Measurements from ENCODE around the gene ASB8. TPM values are rescaled to one million over a fixed set of nuclear protein-coding genes. Genes with fewer than 3 reads are reported as not detected.

ASB8 gene
- total and polyA plus RNA-seq, 9 of the 15 experiments (the other 6 are each of a cell fraction or from before 2014, with no cell fraction given), result 13.3 to 29.0 (median 19.6) TPM

DNA sequence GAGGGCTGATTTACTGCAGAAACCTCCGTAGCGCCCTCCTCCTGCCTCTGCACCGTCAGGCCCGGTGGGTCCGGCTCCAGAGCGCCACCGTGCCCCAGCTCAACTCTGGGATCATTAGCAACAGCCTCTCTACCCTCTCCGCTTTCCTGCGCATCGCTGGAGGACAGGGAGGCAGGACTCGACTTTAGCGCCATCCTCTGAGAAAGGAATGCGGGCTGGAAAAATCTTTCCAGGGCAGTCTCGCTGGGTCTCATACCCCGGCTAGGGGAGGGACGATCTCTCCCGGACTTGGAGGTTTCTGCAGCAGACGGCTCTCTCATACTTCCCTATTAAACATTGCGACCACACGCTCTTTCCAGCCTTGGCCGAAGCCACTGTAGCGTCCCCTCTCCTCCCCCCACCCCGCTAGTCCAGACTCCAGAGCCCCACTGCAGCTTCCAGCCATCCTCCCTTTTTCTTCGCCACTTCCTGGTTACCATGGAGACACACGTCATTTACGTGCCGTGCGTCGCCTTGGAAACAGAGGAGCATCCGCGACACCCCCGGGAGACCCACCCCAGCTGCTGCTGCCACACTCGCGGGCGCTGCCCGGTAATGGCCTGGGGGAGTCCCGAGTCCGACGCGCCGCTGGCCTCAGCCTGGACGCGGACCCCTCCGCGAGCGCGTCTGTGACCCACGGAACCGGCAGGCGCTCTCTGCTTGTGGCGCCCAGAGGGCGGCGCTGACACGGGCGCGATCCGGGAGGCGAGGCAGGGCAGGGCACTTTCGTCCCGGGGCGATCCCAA is 26.0 kb upstream of the ASB8 start, which contains the start of gene CCDC184 (continued):
- TF ChIP-seq, protein P1, sequence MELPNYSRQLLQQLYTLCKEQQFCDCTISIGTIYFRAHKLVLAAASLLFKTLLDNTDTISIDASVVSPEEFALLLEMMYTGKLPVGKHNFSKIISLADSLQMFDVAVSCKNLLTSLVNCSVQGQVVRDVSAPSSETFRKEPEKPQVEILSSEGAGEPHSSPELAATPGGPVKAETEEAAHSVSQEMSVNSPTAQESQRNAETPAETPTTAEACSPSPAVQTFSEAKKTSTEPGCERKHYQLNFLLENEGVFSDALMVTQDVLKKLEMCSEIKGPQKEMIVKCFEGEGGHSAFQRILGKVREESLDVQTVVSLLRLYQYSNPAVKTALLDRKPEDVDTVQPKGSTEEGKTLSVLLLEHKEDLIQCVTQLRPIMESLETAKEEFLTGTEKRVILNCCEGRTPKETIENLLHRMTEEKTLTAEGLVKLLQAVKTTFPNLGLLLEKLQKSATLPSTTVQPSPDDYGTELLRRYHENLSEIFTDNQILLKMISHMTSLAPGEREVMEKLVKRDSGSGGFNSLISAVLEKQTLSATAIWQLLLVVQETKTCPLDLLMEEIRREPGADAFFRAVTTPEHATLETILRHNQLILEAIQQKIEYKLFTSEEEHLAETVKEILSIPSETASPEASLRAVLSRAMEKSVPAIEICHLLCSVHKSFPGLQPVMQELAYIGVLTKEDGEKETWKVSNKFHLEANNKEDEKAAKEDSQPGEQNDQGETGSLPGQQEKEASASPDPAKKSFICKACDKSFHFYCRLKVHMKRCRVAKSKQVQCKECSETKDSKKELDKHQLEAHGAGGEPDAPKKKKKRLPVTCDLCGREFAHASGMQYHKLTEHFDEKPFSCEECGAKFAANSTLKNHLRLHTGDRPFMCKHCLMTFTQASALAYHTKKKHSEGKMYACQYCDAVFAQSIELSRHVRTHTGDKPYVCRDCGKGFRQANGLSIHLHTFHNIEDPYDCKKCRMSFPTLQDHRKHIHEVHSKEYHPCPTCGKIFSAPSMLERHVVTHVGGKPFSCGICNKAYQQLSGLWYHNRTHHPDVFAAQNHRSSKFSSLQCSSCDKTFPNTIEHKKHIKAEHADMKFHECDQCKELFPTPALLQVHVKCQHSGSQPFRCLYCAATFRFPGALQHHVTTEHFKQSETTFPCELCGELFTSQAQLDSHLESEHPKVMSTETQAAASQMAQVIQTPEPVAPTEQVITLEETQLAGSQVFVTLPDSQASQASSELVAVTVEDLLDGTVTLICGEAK (IDR thresholded peaks at IDR 0.05), result peak; percentile 50
- TF ChIP-seq, protein P1 (CRISPR knock-in tag; IDR thresholded peaks at IDR 0.05), result no peak
- TF ChIP-seq, protein P2, sequence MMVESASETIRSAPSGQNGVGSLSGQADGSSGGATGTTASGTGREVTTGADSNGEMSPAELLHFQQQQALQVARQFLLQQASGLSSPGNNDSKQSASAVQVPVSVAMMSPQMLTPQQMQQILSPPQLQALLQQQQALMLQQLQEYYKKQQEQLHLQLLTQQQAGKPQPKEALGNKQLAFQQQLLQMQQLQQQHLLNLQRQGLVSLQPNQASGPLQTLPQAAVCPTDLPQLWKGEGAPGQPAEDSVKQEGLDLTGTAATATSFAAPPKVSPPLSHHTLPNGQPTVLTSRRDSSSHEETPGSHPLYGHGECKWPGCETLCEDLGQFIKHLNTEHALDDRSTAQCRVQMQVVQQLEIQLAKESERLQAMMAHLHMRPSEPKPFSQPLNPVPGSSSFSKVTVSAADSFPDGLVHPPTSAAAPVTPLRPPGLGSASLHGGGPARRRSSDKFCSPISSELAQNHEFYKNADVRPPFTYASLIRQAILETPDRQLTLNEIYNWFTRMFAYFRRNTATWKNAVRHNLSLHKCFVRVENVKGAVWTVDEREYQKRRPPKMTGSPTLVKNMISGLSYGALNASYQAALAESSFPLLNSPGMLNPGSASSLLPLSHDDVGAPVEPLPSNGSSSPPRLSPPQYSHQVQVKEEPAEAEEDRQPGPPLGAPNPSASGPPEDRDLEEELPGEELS (CRISPR knock-in tag; IDR thresholded peaks at IDR 0.05; ENCODE audit: borderline replicate concordance), result no peak
- TF ChIP-seq GMEB1 (CRISPR knock-in tag; IDR thresholded peaks at IDR 0.05) (peak; percentile 33; the same call in 1 of the 2 replicates), ZNF197 (CRISPR knock-in tag; IDR thresholded peaks at IDR 0.05; ENCODE audit: low read depth) (0 out of 2 replicates have a peak, but pooled peaks have one; percentile 37), POLR2G (IDR thresholded peaks at IDR 0.05; ENCODE audit: low read depth, low read length) (0 out of 2 replicates have a peak, but pooled peaks have one; percentile 19), NRF1 (conservative IDR thresholded peaks at IDR 0.05 in 1 of 2, IDR thresholded peaks at IDR 0.05 in 1 of 2) (peak; percentile 65 to 71), RFX1 (IDR thresholded peaks at IDR 0.05) (peak; percentile 97), CTBP1 (IDR thresholded peaks at IDR 0.05; ENCODE audit: borderline replicate concordance) (peak; percentile 91), MCM5 (IDR thresholded peaks at IDR 0.05; ENCODE audit: low read depth) (no peak)
- TF ChIP-seq, protein P3, sequence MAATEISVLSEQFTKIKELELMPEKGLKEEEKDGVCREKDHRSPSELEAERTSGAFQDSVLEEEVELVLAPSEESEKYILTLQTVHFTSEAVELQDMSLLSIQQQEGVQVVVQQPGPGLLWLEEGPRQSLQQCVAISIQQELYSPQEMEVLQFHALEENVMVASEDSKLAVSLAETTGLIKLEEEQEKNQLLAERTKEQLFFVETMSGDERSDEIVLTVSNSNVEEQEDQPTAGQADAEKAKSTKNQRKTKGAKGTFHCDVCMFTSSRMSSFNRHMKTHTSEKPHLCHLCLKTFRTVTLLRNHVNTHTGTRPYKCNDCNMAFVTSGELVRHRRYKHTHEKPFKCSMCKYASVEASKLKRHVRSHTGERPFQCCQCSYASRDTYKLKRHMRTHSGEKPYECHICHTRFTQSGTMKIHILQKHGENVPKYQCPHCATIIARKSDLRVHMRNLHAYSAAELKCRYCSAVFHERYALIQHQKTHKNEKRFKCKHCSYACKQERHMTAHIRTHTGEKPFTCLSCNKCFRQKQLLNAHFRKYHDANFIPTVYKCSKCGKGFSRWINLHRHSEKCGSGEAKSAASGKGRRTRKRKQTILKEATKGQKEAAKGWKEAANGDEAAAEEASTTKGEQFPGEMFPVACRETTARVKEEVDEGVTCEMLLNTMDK (IDR thresholded peaks at IDR 0.05; ENCODE audit: borderline replicate concordance, insufficient read depth, low read depth, low read length, poor library complexity, severe bottlenecking), result peak; percentile 73
